Lower leg skin (tissue), 3 donors: Measurements from ENCODE around the gene AMELX.

Source experiments
- CTCF ChIP-seq, 3 donors: fragments of 450-650 bp; IDR thresholded peaks; one replicate each; pipeline ENCODE4 v1.5.1; 2016; ENCODE audit warnings: antibody characterized with exemption in 3 of 3, mild to moderate bottlenecking in 3 of 3, moderate library complexity in 2 of 3
- POLR2A ChIP-seq, 2 donors: fragments of 450-650 bp; IDR thresholded peaks; one replicate each; pipeline ENCODE4 v1.6.1; 2016 to 2017; ENCODE audit warnings: antibody characterized with exemption in 2 of 2, mild to moderate bottlenecking in 1 of 2, moderate library complexity in 1 of 2

- TF ChIP-seq CTCF (IDR thresholded peaks at IDR 0.05), result no peak
- no peak for TF ChIP-seq POLR2A (IDR thresholded peaks at IDR 0.05)
Measured at GRCh38 chrX:11304829-11305228, 11.6 kb downstream of the AMELX start.
